K562 (cell line): ENCODE measurements around the gene PLCD1.

Source experiments
- ATF7 ChIP-seq: fragments of 450-650 bp; IDR thresholded peaks from 2 replicates; pipeline ENCODE4 v1.7.1; 2014; ENCODE audit warnings: mild to moderate bottlenecking, moderate library complexity
- L3MBTL2 ChIP-seq: fragments of 450-650 bp; IDR thresholded peaks from 2 replicates; pipeline ENCODE4 v1.6.1; 2016; ENCODE audit warnings: mild to moderate bottlenecking, moderate library complexity
- ZNF24 ChIP-seq: fragments of 450-650 bp; IDR thresholded peaks from 2 replicates; pipeline ENCODE4 v1.6.1; 2016
- TF ChIP-seq, protein P1 (sequence below): fragments of 450-650 bp; IDR thresholded peaks from 2 replicates; pipeline ENCODE4 v1.7.0; 2016; ENCODE audit warnings: borderline replicate concordance

DNA sequence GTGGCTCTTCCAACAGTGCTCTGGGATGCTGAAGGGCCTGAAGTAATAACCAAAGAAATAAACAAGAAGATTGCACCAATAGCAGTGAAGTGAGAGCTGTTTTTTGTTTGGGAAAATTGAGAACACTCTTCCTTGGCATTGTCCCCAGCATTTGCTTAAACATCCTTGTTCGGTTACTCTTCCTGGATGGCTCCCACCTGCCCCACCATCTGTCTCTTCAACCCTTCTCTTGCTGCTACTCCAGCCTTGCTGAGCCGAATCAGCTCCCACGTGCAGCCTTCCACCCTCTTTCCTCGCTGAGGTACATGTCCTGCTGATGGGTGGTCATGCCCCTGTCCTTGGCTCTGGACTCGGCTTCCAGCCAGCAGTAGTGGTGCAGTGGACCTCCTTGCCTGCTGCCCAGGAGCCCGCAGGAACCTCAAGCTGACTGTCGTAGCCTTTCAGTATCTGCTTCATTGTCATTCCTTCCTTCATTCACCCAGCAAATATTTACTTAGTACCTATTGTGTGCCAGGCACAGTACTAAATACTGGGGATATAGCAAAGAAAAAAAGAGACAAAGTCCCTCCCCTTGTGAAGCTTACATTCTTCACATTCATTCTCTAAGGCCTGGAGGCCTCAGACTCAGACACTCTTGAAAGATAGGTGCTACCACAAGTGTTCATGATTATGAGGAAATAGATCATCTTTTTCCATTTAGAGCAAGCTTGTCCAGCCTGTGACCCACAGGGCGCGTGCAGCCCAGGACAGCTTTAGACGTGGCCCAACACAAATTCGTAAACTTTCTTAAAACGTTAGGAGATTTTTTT, 56.0 kb downstream of the PLCD1 start:
- TF ChIP-seq ZNF24 (no peak), ATF7 (no peak), L3MBTL2 (no peak)
- TF ChIP-seq, protein P1, sequence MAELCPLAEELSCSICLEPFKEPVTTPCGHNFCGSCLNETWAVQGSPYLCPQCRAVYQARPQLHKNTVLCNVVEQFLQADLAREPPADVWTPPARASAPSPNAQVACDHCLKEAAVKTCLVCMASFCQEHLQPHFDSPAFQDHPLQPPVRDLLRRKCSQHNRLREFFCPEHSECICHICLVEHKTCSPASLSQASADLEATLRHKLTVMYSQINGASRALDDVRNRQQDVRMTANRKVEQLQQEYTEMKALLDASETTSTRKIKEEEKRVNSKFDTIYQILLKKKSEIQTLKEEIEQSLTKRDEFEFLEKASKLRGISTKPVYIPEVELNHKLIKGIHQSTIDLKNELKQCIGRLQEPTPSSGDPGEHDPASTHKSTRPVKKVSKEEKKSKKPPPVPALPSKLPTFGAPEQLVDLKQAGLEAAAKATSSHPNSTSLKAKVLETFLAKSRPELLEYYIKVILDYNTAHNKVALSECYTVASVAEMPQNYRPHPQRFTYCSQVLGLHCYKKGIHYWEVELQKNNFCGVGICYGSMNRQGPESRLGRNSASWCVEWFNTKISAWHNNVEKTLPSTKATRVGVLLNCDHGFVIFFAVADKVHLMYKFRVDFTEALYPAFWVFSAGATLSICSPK = no peak
